Tibial artery (tissue), 4 donors: Measurements from ENCODE around the gene PCDHGC3.
"Not testable (repeated sequence)": the region's sequence is repeated elsewhere in the genome, so short reads cannot be mapped to it uniquely, and the experiment has no call there.

Source experiments
- DNase-seq, 2 donors: peaks; one replicate each; pipeline ENCODE4 v3.0.0-alpha.2; 2019
- H3K27ac ChIP-seq, 2 donors: fragments of 200-600 bp; sonication (generic) in 1 of 2; 1 replicate in 1 of 2; 2 replicates in 1 of 2; pipeline ENCODE4 v1.5.1; 2018 to 2019; ENCODE audit warnings: mild to moderate bottlenecking in 1 of 2
- H3K27me3 ChIP-seq, 2 donors: fragments of 200-600 bp; sonication (generic) in 1 of 2; one replicate each; pipeline versions ENCODE4 v1.5.1 to v1.6.0; 2016 to 2019
- H3K36me3 ChIP-seq, 3 donors: fragments of 200-600 bp; sonication (generic) in 2 of 3; one replicate each; pipeline ENCODE4 v1.5.1; 2016 to 2019; ENCODE audit warnings: mild to moderate bottlenecking in 2 of 3
- H3K4me1 ChIP-seq, 4 donors: fragments of 200-600 bp; sonication (generic) in 2 of 4; 1 replicate in 3 of 4; 2 replicates in 1 of 4; pipeline ENCODE4 v1.5.1; 2016 to 2019
- H3K4me3 ChIP-seq, 2 donors: fragments of 200-600 bp; sonication (generic) in 1 of 2; 1 replicate in 1 of 2; 2 replicates in 1 of 2; pipeline ENCODE4 v1.5.1; 2018 to 2019; ENCODE audit warnings: mild to moderate bottlenecking in 2 of 2
- H3K9me3 ChIP-seq, 3 donors: fragments of 200-600 bp; sonication (generic) in 1 of 3; one replicate each; pipeline ENCODE4 v1.5.1; 2016 to 2019
- intact Hi-C: fragments of 100-400 bp; cut with DNase I; formaldehyde crosslinking; loops from one replicate; pipeline ENCODE4 v1.15.0; 2023; ENCODE audit warnings: low total_unique reads
- TF ChIP-seq, protein P1 (sequence below), 2 experiments: fragments of 200-600 bp in 1 of 2; fragments of 450-650 bp in 1 of 2; IDR thresholded peaks; one replicate each; pipeline ENCODE4 v1.5.1; 2017 to 2019; ENCODE audit warnings: antibody characterized with exemption in 2 of 2, mild to moderate bottlenecking in 1 of 2, moderate library complexity in 1 of 2

PCDHGC3 gene

DNA sequence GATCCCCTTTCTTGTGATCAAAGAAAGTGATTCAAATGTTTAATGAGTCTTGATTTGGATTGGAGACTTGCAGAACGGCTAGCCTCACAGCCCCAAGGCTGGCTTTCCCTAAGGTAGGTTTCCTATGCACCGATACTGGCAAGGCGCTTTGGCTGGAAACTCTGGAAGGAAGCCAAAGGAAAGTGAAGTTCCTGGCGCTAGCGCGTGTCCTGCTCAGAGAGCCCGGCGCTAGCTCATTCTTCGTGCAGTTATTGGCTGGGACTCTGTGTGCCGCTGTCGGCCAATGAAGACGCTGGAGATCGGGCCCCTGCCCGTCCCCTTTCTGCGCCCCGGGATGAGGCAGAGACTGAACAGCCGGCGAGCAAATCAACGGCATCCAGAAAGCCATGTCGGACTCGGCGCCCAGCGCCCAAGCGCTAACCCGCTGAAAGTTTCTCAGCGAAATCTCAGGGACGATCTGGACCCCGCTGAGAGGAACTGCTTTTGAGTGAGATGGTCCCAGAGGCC lies at the start of gene PCDHGC3:
TSS of gene PCDHGC3 (plus strand) at position 342 of the 507 bp plus-strand sequence. CDS start at position 493, 151 bp downstream.
- Histone ChIP-seq H3K4me1 (peaks cover 0 to 46% (median 37%) of the 10 kb centered on the region in 4 donors), H3K27me3 (no peaks in the 10 kb centered on the region), H3K36me3 (no peaks in the 10 kb centered on the region), H3K27ac (peak within 1 kb of the TSS; percentile 84 to 87), H3K4me3 (peak within 1 kb of the TSS; percentile 69 to 74), H3K9me3 (no peaks in the 10 kb centered on the region)
- peak; percentile 93 to 96 for DNase-seq
- TF ChIP-seq, protein P1, sequence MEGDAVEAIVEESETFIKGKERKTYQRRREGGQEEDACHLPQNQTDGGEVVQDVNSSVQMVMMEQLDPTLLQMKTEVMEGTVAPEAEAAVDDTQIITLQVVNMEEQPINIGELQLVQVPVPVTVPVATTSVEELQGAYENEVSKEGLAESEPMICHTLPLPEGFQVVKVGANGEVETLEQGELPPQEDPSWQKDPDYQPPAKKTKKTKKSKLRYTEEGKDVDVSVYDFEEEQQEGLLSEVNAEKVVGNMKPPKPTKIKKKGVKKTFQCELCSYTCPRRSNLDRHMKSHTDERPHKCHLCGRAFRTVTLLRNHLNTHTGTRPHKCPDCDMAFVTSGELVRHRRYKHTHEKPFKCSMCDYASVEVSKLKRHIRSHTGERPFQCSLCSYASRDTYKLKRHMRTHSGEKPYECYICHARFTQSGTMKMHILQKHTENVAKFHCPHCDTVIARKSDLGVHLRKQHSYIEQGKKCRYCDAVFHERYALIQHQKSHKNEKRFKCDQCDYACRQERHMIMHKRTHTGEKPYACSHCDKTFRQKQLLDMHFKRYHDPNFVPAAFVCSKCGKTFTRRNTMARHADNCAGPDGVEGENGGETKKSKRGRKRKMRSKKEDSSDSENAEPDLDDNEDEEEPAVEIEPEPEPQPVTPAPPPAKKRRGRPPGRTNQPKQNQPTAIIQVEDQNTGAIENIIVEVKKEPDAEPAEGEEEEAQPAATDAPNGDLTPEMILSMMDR (IDR thresholded peaks at IDR 0.05): peak; percentile 24 to 56
- intact Hi-C loops: loop anchor here (2.0 to 5.0 kb wide), 2 partner anchors 37 to 49 kb away; no protein-coding TSS in a partner anchor

DNA sequence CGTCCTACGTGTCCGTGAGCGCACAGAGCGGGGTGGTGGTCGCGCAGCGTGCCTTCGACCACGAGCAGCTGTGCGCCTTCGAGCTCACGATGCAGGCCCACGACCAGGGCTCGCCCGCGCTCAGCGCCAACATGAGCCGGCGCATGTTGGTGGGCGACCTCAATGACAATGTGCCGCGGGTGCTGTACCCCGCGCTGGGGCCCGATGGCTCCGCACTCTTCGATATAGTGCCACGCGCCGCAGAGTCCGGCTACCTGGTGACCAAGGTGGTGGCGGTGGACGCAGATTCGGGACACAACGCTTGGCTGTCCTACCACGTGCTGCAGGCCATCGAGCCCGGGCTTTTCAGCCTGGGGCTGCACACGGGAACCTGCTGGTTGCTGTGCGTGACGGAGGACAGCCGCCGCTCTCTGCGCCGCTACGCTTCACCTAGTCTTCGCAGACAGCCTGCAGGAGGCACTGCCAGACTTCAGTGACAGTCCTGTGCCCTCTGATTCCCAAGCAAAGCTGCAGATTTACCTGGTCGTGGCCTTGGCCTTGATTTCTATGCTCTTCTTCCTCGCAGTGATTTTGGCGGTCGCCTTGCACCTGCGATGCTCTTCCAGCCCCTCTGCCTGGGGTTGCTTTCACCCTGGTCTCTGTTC lies 47.9 kb upstream of the PCDHGC3 start:
- TF ChIP-seq, protein P1 (IDR thresholded peaks at IDR 0.05): no peak
- intact Hi-C loops: loop anchor here (10.0 kb wide), 1 partner anchor 183 kb away; the partner anchor contains the start of gene PCDHB15
- Histone ChIP-seq H3K36me3 (peaks cover 9 to 51% (median 40%) of the 10 kb centered on the region in 3 donors), H3K4me1 (no peaks in the 10 kb centered on the region), H3K27me3 (no peaks in the 10 kb centered on the region), H3K4me3 (no peak overlapping the region), H3K9me3 (peaks cover 23 to 99% (median 92%) of the 10 kb centered on the region in 3 donors), H3K27ac (no peak overlapping the region)
- no peak for DNase-seq

DNA sequence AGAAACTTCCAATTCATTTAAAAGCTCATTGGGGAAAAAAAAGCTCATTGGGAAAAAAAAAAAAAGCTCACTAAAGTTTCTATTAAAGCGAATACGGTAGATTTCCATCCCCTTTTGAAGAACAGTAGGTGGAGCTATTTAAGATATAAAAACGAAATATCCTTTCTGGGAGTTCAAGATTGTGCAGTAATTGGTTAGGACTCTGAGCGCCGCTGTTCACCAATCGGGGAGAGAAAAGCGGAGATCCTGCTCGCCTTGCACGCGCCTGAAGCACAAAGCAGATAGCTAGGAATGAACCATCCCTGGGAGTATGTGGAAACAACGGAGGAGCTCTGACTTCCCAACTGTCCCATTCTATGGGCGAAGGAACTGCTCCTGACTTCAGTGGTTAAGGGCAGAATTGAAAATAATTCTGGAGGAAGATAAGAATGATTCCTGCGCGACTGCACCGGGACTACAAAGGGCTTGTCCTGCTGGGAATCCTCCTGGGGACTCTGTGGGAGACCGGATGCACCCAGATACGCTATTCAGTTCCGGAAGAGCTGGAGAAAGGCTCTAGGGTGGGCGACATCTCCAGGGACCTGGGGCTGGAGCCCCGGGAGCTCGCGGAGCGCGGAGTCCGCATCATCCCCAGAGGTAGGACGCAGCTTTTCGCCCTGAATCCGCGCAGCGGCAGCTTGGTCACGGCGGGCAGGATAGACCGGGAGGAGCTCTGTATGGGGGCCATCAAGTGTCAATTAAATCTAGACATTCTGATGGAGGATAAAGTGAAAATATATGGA lies 45.2 kb upstream of the PCDHGC3 start, which contains the start of gene PCDHGA12:
TSS of gene PCDHGA12 (plus strand) at position 176 of the 782 bp plus-strand sequence. CDS start at position 429, 253 bp downstream.
- intact Hi-C loops: no loop called here
- Histone ChIP-seq H3K4me1 (no peaks in the 10 kb centered on the region), H3K9me3 (peaks cover 19 to 97% (median 89%) of the 10 kb centered on the region in 3 donors), H3K27me3 (no peaks in the 10 kb centered on the region), H3K36me3 (peaks cover 9 to 35% (median 30%) of the 10 kb centered on the region in 3 donors), H3K4me3 (peak within 1 kb of the TSS; percentile 30 to 32), H3K27ac (no peak within 1 kb of the TSS)
- TF ChIP-seq, protein P1 (IDR thresholded peaks at IDR 0.05): peak; percentile 9 to 22
- DNase-seq: peak in 1 of 2 donors; percentile 63

DNA sequence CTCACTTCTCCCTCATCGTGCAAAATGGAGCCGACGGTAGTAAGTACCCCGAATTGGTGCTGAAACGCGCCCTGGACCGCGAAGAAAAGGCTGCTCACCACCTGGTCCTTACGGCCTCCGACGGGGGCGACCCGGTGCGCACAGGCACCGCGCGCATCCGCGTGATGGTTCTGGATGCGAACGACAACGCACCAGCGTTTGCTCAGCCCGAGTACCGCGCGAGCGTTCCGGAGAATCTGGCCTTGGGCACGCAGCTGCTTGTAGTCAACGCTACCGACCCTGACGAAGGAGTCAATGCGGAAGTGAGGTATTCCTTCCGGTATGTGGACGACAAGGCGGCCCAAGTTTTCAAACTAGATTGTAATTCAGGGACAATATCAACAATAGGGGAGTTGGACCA lies 44.5 kb upstream of the PCDHGC3 start:
- Histone ChIP-seq H3K36me3 (peaks cover 9 to 31% (median 30%) of the 10 kb centered on the region in 3 donors), H3K9me3 (peaks cover 17 to 97% (median 89%) of the 10 kb centered on the region in 3 donors), H3K27ac (no peak overlapping the region), H3K4me3 (peak overlapping the region; percentile 30 to 32), H3K27me3 (no peaks in the 10 kb centered on the region), H3K4me1 (no peaks in the 10 kb centered on the region)
- intact Hi-C loops: no loop called here
- DNase-seq: no peak
- TF ChIP-seq, protein P1 (IDR thresholded peaks at IDR 0.05): no peak

DNA sequence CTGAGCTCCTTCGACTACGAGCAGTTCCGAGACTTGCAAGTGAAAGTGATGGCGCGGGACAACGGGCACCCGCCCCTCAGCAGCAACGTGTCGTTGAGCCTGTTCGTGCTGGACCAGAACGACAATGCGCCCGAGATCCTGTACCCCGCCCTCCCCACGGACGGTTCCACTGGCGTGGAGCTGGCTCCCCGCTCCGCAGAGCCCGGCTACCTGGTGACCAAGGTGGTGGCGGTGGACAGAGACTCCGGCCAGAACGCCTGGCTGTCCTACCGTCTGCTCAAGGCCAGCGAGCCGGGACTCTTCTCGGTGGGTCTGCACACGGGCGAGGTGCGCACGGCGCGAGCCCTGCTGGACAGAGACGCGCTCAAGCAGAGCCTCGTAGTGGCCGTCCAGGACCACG lies 43.5 kb upstream of the PCDHGC3 start:
- H3K36me3 ChIP-seq: peaks cover 9 to 36% (median 27%) of the 10 kb centered on the region in 3 donors
- intact Hi-C loops, H3K4me3 ChIP-seq, DNase-seq, H3K27me3 ChIP-seq, H3K4me1 ChIP-seq, H3K27ac ChIP-seq: not testable (repeated sequence)
- peaks cover 11 to 97% (median 87%) of the 10 kb centered on the region in 3 donors for H3K9me3 ChIP-seq

DNA sequence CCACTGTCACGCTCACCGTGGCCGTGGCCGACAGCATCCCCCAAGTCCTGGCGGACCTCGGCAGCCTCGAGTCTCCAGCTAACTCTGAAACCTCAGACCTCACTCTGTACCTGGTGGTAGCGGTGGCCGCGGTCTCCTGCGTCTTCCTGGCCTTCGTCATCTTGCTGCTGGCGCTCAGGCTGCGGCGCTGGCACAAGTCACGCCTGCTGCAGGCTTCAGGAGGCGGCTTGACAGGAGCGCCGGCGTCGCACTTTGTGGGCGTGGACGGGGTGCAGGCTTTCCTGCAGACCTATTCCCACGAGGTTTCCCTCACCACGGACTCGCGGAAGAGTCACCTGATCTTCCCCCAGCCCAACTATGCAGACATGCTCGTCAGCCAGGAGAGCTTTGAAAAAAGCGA lies 43.0 kb upstream of the PCDHGC3 start:
- H3K4me3 ChIP-seq, H3K27ac ChIP-seq, H3K27me3 ChIP-seq, DNase-seq, H3K4me1 ChIP-seq, intact Hi-C loops: not testable (repeated sequence)
- H3K9me3 ChIP-seq: peaks cover 11 to 97% (median 83%) of the 10 kb centered on the region in 3 donors
- peaks cover 5 to 36% (median 27%) of the 10 kb centered on the region in 3 donors for H3K36me3 ChIP-seq
